Lower leg skin (tissue), 4 donors: ENCODE results near the gene MBNL2. TPM values are rescaled to one million over a fixed set of nuclear protein-coding genes. Genes with fewer than 3 reads are reported as not detected.

Experiments
- DNase-seq, 2 donors: peaks; one replicate each; pipeline ENCODE4 v3.0.0-alpha.2; 2019; ENCODE audit warnings: low spot score in 2 of 2
- H3K4me3 ChIP-seq: fragments of 200-600 bp; sonication (generic); 2 replicates; pipeline ENCODE4 v1.5.1; 2017; ENCODE audit warnings: mild to moderate bottlenecking, low read depth; ENCODE audit not compliant: poor library complexity, severe bottlenecking
- CTCF ChIP-seq, 3 donors: fragments of 450-650 bp; IDR thresholded peaks; one replicate each; pipeline ENCODE4 v1.5.1; 2016; ENCODE audit warnings: antibody characterized with exemption in 3 of 3, mild to moderate bottlenecking in 3 of 3, moderate library complexity in 2 of 3
- POLR2A ChIP-seq, 2 donors: fragments of 450-650 bp; IDR thresholded peaks; one replicate each; pipeline ENCODE4 v1.6.1; 2016 to 2017; ENCODE audit warnings: antibody characterized with exemption in 2 of 2, mild to moderate bottlenecking in 1 of 2, moderate library complexity in 1 of 2
- WGBS, 2 donors: methylation state at CpG; one replicate each; pipeline ENCODE4 v1.1.5; 2018; 5-methylcytosine and 5-hydroxymethylcytosine counted together
- intact Hi-C: fragments of 100-400 bp; cut with DNase I; formaldehyde crosslinking; loops from one replicate; pipeline ENCODE4 v1.15.0; 2023; ENCODE audit warnings: low total_unique reads
- total RNA-seq, 4 donors: library from RNA; depleted of rRNA; stranded (reverse); fragments of >200 nt; gene quantifications; one replicate each; pipeline ENCODE4 v1.1.0, GENCODE V29; 2016

Gene MBNL2
- 10 to 100 TPM; 37.6 to 59.5 (median 45.4) TPM for total RNA-seq

DNA sequence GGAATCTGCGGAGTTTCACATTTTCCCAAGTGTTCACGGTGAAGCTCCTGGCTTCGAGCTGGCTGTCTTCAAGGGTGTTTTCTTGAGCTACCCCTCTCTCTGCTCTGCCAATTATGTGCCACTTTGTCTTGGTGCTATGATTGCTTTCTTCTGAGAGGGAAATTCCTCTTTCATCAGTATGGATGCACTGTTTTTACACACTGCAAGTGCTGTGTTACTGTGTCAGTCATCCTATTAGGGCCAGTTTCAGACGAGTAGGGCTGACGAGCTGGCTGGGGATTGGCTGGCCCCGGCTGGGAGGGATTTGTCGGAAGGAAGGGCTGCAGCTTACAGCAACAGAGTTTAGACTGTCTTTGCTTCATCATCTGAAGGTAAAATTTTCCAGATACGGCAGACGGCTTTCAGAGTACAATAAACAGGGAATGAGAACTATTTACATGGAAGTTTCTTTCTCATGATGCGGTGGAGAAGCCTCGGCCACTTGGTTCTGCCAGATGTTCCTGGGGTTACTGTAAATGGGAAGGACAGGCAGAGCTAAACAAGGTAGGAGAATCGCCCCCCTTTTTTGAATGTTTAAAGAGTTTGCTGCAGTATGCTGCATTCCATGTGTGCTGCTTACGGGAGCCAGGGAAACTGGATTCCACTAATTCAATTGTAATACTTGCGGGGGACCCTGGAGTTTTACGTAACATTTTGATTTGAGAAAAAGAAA lies at the start of gene MBNL2:
Gene MBNL2, plus strand, starts transcription at position 345 of the 712 bp plus-strand sequence. CDS start 53,903 bp downstream, outside the sequence.
- TF ChIP-seq CTCF (IDR thresholded peaks at IDR 0.05) (no peak), POLR2A (IDR thresholded peaks at IDR 0.05) (peak in 1 of 2 donors; percentile 28)
- intact Hi-C loops = no loop called here
- WGBS, 2 donors = 2 to 6% methylated on average over 15 of the region's 15 CpGs
- peak within 1 kb of the TSS; percentile 37 for H3K4me3 ChIP-seq
- DNase-seq = peak; percentile 93 to 98

DNA sequence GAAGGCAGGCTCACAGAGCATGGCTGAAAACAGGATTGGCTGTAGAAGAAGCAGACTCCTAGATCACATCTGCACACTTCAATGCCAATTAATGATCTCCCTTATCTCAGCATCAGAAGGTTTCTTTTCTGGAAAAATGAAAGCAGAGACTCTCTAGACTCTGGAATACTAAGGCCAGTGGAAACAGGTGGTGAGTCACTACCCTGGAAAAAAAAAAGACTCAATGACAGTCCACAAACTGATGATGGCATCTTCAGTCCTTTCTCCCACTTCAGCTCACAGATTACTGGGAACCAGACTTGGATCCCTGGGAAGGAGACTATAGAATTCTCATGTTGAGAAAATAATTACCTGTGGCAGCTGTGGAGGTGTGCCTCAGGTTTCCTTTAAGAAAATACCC lies 47.5 kb upstream of the MBNL2 start:
- intact Hi-C loops = no loop called here
- no peak for DNase-seq
- H3K4me3 ChIP-seq = no peak overlapping the region
- TF ChIP-seq POLR2A (IDR thresholded peaks at IDR 0.05) = no peak
- TF ChIP-seq CTCF (IDR thresholded peaks at IDR 0.05) = no peak

DNA sequence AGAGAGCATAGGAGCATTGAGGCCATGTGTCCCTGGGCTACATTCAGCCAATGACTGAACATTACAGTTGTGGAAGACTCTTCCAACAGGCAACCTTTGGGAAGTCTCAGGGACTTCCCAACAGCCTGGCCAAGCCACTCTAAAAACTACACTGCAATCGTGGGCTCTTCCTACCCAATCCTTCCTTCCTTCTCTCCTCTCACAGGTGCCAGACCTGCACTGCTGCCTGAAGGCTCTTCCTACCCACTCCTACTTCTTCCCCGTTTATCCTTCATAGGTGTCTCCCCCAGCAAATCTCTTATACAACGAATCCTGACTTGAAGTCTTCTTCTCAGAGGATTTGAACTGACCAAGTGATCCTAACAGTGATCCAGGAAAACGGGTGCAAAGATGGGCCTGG lies 47.1 kb upstream of the MBNL2 start:
- no peak overlapping the region for H3K4me3 ChIP-seq
- intact Hi-C loops = no loop called here
- no peak for DNase-seq
- no peak for TF ChIP-seq POLR2A (IDR thresholded peaks at IDR 0.05)
- no peak for TF ChIP-seq CTCF (IDR thresholded peaks at IDR 0.05)
- 85 to 94% methylated on average over 4 of the region's 4 CpGs for WGBS, 2 donors

DNA sequence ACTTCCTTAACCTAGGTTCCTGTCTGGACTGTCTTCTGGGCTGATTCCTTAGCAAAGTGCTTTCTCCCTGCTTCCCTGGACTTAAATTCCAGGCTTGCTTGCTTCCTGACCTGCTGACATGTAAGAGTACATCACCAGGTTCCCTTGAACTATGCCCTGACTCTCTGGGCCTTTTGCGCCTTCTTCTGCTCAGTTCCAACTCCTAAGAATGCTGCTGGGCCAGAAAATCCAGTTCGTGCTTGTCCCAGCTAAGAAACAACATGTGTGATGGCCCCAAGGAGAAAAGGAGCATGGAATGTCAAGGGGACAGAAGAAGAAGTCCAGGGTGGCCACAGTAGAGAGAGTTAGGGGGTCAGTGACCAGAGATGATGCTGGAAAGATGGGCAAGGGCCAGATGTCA lies 42.6 kb upstream of the MBNL2 start:
- TF ChIP-seq POLR2A (IDR thresholded peaks at IDR 0.05) (no peak), CTCF (IDR thresholded peaks at IDR 0.05) (no peak)
- WGBS, 2 donors = 60 to 78% methylated on average over 2 of the region's 2 CpGs
- no peak overlapping the region for H3K4me3 ChIP-seq
- DNase-seq = no peak
- intact Hi-C loops = no loop called here

- intact Hi-C loops = no loop called here
- no peak for DNase-seq
- TF ChIP-seq CTCF (IDR thresholded peaks at IDR 0.05) (no peak), POLR2A (IDR thresholded peaks at IDR 0.05) (no peak)
- 88 to 89% methylated on average over 6 of the region's 6 CpGs for WGBS, 2 donors
- H3K4me3 ChIP-seq = no peak overlapping the region
These were observed 39.8 kb upstream of the MBNL2 start for GRCh38 chr13:97182111-97182890.
